SK-N-SH (cell line): ENCODE data around the gene NTSR1. TPM values are rescaled to one million over a fixed set of nuclear protein-coding genes. Genes with fewer than 3 reads are reported as not detected.

Experiments used
- CTCF ChIA-PET: fragments of 300-600, 350-600 bp; formaldehyde crosslinking; extraction: SDS; loops from one replicate; lab custom pipeline; 2021; lab: Yijun Ruan, JAX
- POLR2A ChIA-PET: fragments of 350-600 bp; sonication (Branson Sonifier 250); formaldehyde crosslinking; extraction: SDS; loops from one replicate; lab custom pipeline; 2020; ENCODE audit warnings: antibody characterized with exemption, inconsistent platforms; lab: Yijun Ruan, JAX
- DNase-seq: peaks from one replicate; pipeline ENCODE4 v3.0.0; 2012
- H2AFZ ChIP-seq: fragments of 200-600 bp; sonication (generic); 2 replicates; pipeline ENCODE4 v1.8.1; 2016; ENCODE audit warnings: antibody characterized with exemption, mild to moderate bottlenecking, low read depth
- H3F3A ChIP-seq: fragments of 200-600 bp; sonication (generic); replicated peaks from 2 replicates; pipeline ENCODE3; 2016; ENCODE audit warnings: antibody characterized with exemption, mild to moderate bottlenecking; ENCODE audit not compliant: insufficient read depth
- H3K27ac ChIP-seq, 2 experiments: fragments of 200-500 bp in 1 of 2; fragments of 200-600 bp in 1 of 2; sonication (Bioruptor generic) in 1 of 2; sonication (generic), shearing (Covaris generic) in 1 of 2; 2 replicates each; pipeline versions ENCODE4 v1.5.1 to v1.6.1; 2014 to 2016; ENCODE audit warnings: low read depth in 2 of 2, inconsistent platforms in 1 of 2, low read length in 1 of 2, mild to moderate bottlenecking in 1 of 2, mixed read lengths in 1 of 2
- H3K27me3 ChIP-seq: fragments of 200-600 bp; sonication (generic), shearing (Covaris generic); 2 replicates; pipeline ENCODE4 v1.6.1; 2016; ENCODE audit warnings: mixed run types; ENCODE audit not compliant: insufficient read depth
- H3K36me3 ChIP-seq, 2 experiments: fragments of 200-500 bp in 1 of 2; fragments of 200-600 bp in 1 of 2; sonication (Bioruptor generic) in 1 of 2; sonication (generic) in 1 of 2; replicated peaks in 1 of 2; 2 replicates each; pipeline versions ENCODE3 to v1.5.1; 2014 to 2016; ENCODE audit warnings: low read length in 1 of 2, mild to moderate bottlenecking in 1 of 2; ENCODE audit not compliant: insufficient read depth in 2 of 2, control insufficient read depth in 1 of 2
- H3K4me1 ChIP-seq, 2 experiments: fragments of 200-500 bp in 1 of 2; fragments of 200-600 bp in 1 of 2; sonication (Bioruptor generic) in 1 of 2; sonication (generic), shearing (Covaris generic) in 1 of 2; 2 replicates each; pipeline versions ENCODE4 v1.5.1 to v1.6.1; 2014 to 2016; ENCODE audit warnings: low read depth in 1 of 2, low read length in 1 of 2, mixed run types in 1 of 2; ENCODE audit not compliant: insufficient read depth in 2 of 2, control insufficient read depth in 1 of 2
- H3K4me2 ChIP-seq: fragments of 200-600 bp; sonication (generic), shearing (Covaris generic); 2 replicates; pipeline ENCODE4 v1.6.1; 2017; ENCODE audit warnings: mixed run types
- H3K4me3 ChIP-seq, 2 experiments: fragments of 200-500 bp in 1 of 2; fragments of 200-600 bp in 1 of 2; sonication (Bioruptor generic) in 1 of 2; sonication (generic), shearing (Covaris generic) in 1 of 2; 2 replicates each; pipeline versions ENCODE4 v1.5.1 to v1.8.1; 2014 to 2016; ENCODE audit warnings: low read depth in 2 of 2, inconsistent platforms in 1 of 2, low read length in 1 of 2, mild to moderate bottlenecking in 1 of 2, mixed read lengths in 1 of 2, moderate library complexity in 1 of 2
- H3K79me2 ChIP-seq: fragments of 200-600 bp; sonication (generic); 2 replicates; pipeline ENCODE4 v1.8.1; 2017; ENCODE audit warnings: mild to moderate bottlenecking; ENCODE audit not compliant: insufficient read depth
- H3K9ac ChIP-seq: fragments of 200-600 bp; sonication (generic); 2 replicates; pipeline ENCODE4 v1.6.1; 2017; ENCODE audit warnings: mixed run types
- H3K9me2 ChIP-seq: fragments of 200-600 bp; sonication (generic); 2 replicates; pipeline ENCODE4 v1.6.1; 2017; ENCODE audit warnings: mixed run types
- H3K9me3 ChIP-seq: fragments of 200-600 bp; sonication (generic); 2 replicates; pipeline ENCODE4 v1.6.1; 2017; ENCODE audit warnings: mixed run types, mild to moderate bottlenecking, moderate library complexity
- H4K20me1 ChIP-seq: fragments of 200-600 bp; sonication (generic); 2 replicates; pipeline ENCODE4 v1.6.1; 2017; ENCODE audit warnings: mild to moderate bottlenecking, mixed run types; ENCODE audit not compliant: insufficient read depth
- CHD2 ChIP-seq: fragments of 150-350 bp; IDR thresholded peaks from 2 replicates; pipeline ENCODE4 v1.6.1; 2018; ENCODE audit warnings: low read length; ENCODE audit not compliant: partially characterized antibody
- FOSL2 ChIP-seq: IDR thresholded peaks from 2 replicates; pipeline ENCODE4 v1.4.0; 2012; ENCODE audit warnings: low read depth, mild to moderate bottlenecking, moderate library complexity, borderline replicate concordance
- FOXM1 ChIP-seq: IDR thresholded peaks from 2 replicates; pipeline ENCODE4 v1.4.0; 2012; ENCODE audit warnings: low read depth, mild to moderate bottlenecking
- GABPA ChIP-seq: IDR thresholded peaks from 2 replicates; pipeline ENCODE4 v1.4.0; 2012; ENCODE audit warnings: low read depth, mild to moderate bottlenecking
- JUND ChIP-seq: IDR thresholded peaks from 2 replicates; pipeline ENCODE4 v1.4.0; 2012
- MEF2A ChIP-seq: IDR thresholded peaks from 2 replicates; pipeline ENCODE4 v1.4.0; 2012; ENCODE audit warnings: low read depth, borderline replicate concordance
- NFIC ChIP-seq: IDR thresholded peaks from 2 replicates; pipeline ENCODE4 v1.4.0; 2012; ENCODE audit warnings: borderline replicate concordance
- RXRA ChIP-seq: IDR thresholded peaks from 2 replicates; pipeline ENCODE4 v1.4.0; 2012; ENCODE audit warnings: low read depth, mild to moderate bottlenecking, borderline replicate concordance
- SIN3A ChIP-seq: IDR thresholded peaks from 2 replicates; pipeline ENCODE4 v1.6.1; 2012; ENCODE audit warnings: low read depth, mild to moderate bottlenecking, low read length, moderate library complexity, borderline replicate concordance
- SMC3 ChIP-seq: IDR thresholded peaks from 2 replicates; pipeline ENCODE4 v1.6.1; 2012; ENCODE audit warnings: low read depth, low read length, improper control_type of control experiment
- TCF12 ChIP-seq: IDR thresholded peaks from 2 replicates; pipeline ENCODE4 v1.4.0; 2012
- USF2 ChIP-seq: fragments of 150-350 bp; IDR thresholded peaks from 2 replicates; pipeline ENCODE4 v1.6.1; 2017; ENCODE audit warnings: antibody characterized with exemption, low read length, low read depth, borderline replicate concordance
- WGBS: methylation state at CpG from one replicate; pipeline ENCODE4 v1.1.6; 2017; ENCODE audit warnings: low lambda C conversion rate; 5-methylcytosine and 5-hydroxymethylcytosine counted together
- polyA plus RNA-seq, 3 experiments: library from polyadenylated mRNA; depleted of rRNA; stranded (reverse); fragments of >200 nt; gene quantifications; 2 replicates each; pipeline ENCODE4 v1.2.3, GENCODE V29; 2012
- TF ChIP-seq, protein P1 (sequence below): fragments of 200-600 bp; sonication (generic); IDR thresholded peaks from 2 replicates; pipeline ENCODE4 v1.6.1; 2017; ENCODE audit warnings: antibody characterized with exemption, mild to moderate bottlenecking, moderate library complexity
- TF ChIP-seq, protein P2 (sequence below): IDR thresholded peaks from 2 replicates; pipeline ENCODE4; 2012
- TF ChIP-seq, protein P3 (sequence below): IDR thresholded peaks from 2 replicates; pipeline ENCODE4 v1.4.0; 2012; ENCODE audit warnings: low read depth

Gene NTSR1
- polyA plus RNA-seq, 1 of the 3 experiments (the other 2 are of a cell fraction), result 8.2 TPM

DNA sequence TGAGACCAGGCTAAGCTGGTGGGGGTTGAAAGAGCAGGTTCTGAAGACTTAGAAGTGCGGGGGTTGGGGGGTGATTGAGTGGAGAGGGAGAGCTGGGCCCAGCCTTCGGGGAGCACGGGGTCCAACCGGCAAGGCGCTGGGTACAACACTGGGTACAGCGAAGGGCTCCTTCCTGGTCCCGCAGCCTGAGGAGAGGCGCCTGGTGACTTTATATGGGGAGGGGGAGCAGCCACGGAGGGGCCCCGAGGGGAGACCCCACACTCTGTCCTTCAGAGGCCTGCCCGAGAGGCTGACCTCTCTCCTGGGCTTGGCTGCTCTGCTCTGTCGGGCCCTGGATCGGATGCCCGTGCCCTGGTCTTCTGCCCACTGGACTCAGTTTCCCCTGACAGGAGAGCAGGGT, 10.4 kb upstream of the NTSR1 start (continued):
- no peak for TF ChIP-seq USF2
- TF ChIP-seq SIN3A, result no peak
- TF ChIP-seq, protein P1, sequence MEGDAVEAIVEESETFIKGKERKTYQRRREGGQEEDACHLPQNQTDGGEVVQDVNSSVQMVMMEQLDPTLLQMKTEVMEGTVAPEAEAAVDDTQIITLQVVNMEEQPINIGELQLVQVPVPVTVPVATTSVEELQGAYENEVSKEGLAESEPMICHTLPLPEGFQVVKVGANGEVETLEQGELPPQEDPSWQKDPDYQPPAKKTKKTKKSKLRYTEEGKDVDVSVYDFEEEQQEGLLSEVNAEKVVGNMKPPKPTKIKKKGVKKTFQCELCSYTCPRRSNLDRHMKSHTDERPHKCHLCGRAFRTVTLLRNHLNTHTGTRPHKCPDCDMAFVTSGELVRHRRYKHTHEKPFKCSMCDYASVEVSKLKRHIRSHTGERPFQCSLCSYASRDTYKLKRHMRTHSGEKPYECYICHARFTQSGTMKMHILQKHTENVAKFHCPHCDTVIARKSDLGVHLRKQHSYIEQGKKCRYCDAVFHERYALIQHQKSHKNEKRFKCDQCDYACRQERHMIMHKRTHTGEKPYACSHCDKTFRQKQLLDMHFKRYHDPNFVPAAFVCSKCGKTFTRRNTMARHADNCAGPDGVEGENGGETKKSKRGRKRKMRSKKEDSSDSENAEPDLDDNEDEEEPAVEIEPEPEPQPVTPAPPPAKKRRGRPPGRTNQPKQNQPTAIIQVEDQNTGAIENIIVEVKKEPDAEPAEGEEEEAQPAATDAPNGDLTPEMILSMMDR, result no peak
- no peak for TF ChIP-seq CHD2
- no peak for TF ChIP-seq NFIC

GRCh38 chr20:62699296-62699695, 9.3 kb upstream of the NTSR1 start:
- POLR2A ChIA-PET, result no interaction called here
- Histone ChIP-seq H4K20me1 (no peaks in the 10 kb centered on the region), H3K36me3 (no peaks in the 10 kb centered on the region), H3K79me2 (no peaks in the 10 kb centered on the region), H3F3A (peaks cover 8% of the 10 kb centered on the region), H3K27me3 (no peaks in the 10 kb centered on the region), H3K27ac (no peak overlapping the region), H2AFZ (no peak overlapping the region), H3K4me1 (peaks cover 11 to 17% of the 10 kb centered on the region in 2 experiments; a peak in 3 of 4 replicates), H3K4me2 (no peak overlapping the region), H3K9me3 (no peaks in the 10 kb centered on the region), H3K9ac (no peak overlapping the region), H3K9me2 (no peaks in the 10 kb centered on the region), H3K4me3 (no peak overlapping the region)
- no peak for DNase-seq
- TF ChIP-seq JUND (no peak), MEF2A (no peak), GABPA (no peak), FOSL2 (no peak), TCF12 (no peak), SMC3 (no peak), FOXM1 (no peak), RXRA (no peak), CHD2 (no peak)
- TF ChIP-seq, protein P2, sequence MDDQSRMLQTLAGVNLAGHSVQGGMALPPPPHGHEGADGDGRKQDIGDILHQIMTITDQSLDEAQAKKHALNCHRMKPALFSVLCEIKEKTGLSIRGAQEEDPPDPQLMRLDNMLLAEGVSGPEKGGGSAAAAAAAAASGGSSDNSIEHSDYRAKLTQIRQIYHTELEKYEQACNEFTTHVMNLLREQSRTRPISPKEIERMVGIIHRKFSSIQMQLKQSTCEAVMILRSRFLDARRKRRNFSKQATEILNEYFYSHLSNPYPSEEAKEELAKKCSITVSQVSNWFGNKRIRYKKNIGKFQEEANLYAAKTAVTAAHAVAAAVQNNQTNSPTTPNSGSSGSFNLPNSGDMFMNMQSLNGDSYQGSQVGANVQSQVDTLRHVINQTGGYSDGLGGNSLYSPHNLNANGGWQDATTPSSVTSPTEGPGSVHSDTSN, result no peak
- TF ChIP-seq, protein P3, sequence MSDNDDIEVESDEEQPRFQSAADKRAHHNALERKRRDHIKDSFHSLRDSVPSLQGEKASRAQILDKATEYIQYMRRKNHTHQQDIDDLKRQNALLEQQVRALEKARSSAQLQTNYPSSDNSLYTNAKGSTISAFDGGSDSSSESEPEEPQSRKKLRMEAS, result no peak
- 95% methylated on average over 7 of the region's 19 CpGs for WGBS
- CTCF ChIA-PET, result interaction anchor here (1.2 to 1.7 kb wide), 2 partner anchors 9 to 92 kb away, joined by 4 to 5 read pairs; no protein-coding TSS in a partner anchor
